Fibroblast of villous mesenchyme (primary cell): ENCODE measurements around the gene CREB5. TPM values are rescaled to one million over a fixed set of nuclear protein-coding genes. Genes with fewer than 3 reads are reported as not detected.

ENCODE experiments used
- DNase-seq: peaks from one replicate; pipeline ENCODE4 v3.0.0-alpha.2; 2010; ENCODE audit warnings: low read depth
- H3K4me3 ChIP-seq: 2 replicates; pipeline ENCODE4 v1.5.1; 2011; ENCODE audit warnings: low read depth, mild to moderate bottlenecking, low read length
- total RNA-seq: library from RNA; depleted of rRNA; stranded (reverse); fragments of >200 nt; gene quantifications from 2 replicates; pipeline ENCODE4 v1.2.3, GENCODE V29; 2012
- TF ChIP-seq, protein P1 (sequence below): IDR thresholded peaks from 2 replicates; pipeline ENCODE4 v1.5.1; 2012; ENCODE audit warnings: low read depth, mild to moderate bottlenecking, low read length; ENCODE audit not compliant: insufficient read depth

CREB5 gene
- total RNA-seq, 1 donor: 6.0 TPM

GRCh38 chr7:28490831-28491230 is 78.5 kb downstream of the CREB5 start:
- TF ChIP-seq, protein P1, sequence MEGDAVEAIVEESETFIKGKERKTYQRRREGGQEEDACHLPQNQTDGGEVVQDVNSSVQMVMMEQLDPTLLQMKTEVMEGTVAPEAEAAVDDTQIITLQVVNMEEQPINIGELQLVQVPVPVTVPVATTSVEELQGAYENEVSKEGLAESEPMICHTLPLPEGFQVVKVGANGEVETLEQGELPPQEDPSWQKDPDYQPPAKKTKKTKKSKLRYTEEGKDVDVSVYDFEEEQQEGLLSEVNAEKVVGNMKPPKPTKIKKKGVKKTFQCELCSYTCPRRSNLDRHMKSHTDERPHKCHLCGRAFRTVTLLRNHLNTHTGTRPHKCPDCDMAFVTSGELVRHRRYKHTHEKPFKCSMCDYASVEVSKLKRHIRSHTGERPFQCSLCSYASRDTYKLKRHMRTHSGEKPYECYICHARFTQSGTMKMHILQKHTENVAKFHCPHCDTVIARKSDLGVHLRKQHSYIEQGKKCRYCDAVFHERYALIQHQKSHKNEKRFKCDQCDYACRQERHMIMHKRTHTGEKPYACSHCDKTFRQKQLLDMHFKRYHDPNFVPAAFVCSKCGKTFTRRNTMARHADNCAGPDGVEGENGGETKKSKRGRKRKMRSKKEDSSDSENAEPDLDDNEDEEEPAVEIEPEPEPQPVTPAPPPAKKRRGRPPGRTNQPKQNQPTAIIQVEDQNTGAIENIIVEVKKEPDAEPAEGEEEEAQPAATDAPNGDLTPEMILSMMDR: no peak
- no peak overlapping the region for H3K4me3 ChIP-seq
- no peak for DNase-seq

DNA sequence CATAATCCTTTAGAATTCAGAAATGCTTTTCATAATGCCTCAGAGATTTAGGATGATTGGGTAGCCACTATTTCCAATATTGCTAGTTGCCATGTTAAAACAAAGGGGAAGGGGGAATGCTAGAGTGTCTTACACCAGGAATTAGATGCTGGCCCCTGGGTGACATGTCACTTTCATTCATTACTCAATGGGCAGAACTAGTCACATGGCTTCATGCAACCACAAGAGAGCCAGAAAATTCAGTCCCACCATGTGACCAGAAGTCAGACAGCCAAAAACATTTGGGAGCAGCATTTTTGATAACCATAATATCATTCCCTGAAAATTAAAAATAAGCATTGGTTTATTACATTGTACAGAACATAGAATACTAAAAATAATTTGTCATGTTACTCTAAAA is 81.2 kb downstream of the CREB5 start:
- no peak for DNase-seq
- TF ChIP-seq, protein P1: no peak
- H3K4me3 ChIP-seq: no peak overlapping the region

GRCh38 chr7:28497009-28497408 is 84.7 kb downstream of the CREB5 start:
- no peak overlapping the region for H3K4me3 ChIP-seq
- no peak for DNase-seq
- TF ChIP-seq, protein P1: no peak

DNA sequence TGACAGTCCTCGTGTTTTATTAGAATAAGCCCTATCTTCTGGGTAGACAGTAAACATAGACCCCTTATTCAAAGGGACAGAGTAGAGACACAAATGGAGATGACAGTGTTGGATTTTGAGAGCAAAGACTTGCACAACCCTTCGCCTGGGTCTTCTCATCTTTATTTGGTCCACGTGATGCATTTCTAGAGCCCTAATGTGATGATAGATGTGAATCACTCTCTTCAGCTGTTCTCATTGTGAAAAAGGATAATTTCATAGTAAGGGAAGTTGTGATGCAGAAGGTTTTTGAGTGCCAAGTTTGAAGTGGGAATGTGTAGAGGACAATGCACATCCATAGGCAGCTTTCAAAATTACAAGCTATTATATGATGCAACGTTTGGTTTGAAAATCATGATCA is 86.3 kb downstream of the CREB5 start:
- no peak for DNase-seq
- TF ChIP-seq, protein P1: no peak
- no peak overlapping the region for H3K4me3 ChIP-seq

- H3K4me3 ChIP-seq: no peak overlapping the region
- TF ChIP-seq, protein P1: no peak
- no peak for DNase-seq
Measured at GRCh38 chr7:28500138-28500537, 87.8 kb downstream of the CREB5 start.

GRCh38 chr7:28502408-28502807 is 90.1 kb downstream of the CREB5 start:
- DNase-seq: no peak
- TF ChIP-seq, protein P1: no peak
- H3K4me3 ChIP-seq: no peak overlapping the region

- TF ChIP-seq, protein P1: no peak
- DNase-seq: no peak
- no peak overlapping the region for H3K4me3 ChIP-seq
Measured at GRCh38 chr7:28503396-28503795, 91.1 kb downstream of the CREB5 start.
